Left hindlimb (tissue), 1 donor: Measurements from ENCODE around the gene F2.
"Not testable (repeated sequence)": the region's sequence is repeated elsewhere in the genome, so short reads cannot be mapped to it uniquely, and the experiment has no call there.

ENCODE experiments used
- DNase-seq: peaks from one replicate; pipeline ENCODE4 v3.0.0-alpha.2; 2018

The F2 gene

DNA sequence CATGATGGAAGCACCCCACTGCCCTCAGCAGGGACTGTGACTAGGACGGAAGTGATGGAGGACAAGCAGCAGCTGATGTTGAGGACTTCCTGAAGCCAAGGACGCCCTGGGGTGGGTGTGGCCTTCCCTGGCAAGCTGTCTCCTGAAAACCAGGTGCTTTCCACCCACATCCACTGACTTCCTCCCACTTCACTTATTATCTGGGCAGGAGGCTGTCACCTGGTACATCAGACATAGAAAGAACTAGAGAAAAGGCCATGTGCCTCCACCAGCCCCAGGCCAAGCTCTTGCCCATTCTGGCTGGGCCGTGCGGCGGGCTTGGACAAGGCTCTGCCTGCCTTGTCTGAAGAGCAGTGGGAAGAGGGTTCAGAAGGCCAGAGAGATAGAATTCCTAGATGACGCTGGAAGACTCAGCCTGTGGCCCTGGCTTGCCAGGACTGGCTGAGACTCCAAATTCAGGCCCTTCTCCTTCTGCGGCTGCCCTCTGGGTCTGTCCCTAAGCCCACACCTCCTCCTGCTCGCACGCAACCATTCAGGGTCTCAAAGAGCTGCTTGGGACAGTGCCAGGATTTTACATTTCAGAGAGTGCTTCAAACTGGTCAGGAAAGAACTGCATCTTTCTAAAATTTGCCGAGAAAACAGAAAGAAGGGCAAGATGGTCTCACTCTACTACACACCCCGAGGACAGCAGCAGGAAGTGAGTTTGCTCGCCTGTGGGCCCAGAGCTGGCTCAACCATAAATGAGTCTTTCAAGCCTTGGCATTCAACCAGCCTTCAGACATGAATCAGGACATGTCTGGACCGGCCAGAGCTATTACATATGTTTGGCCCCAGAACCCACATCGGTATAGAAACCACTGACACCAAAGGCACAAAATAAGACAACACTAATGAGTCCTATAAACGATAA, 31.9 kb upstream of the F2 start:
- DNase-seq, result no peak

DNA sequence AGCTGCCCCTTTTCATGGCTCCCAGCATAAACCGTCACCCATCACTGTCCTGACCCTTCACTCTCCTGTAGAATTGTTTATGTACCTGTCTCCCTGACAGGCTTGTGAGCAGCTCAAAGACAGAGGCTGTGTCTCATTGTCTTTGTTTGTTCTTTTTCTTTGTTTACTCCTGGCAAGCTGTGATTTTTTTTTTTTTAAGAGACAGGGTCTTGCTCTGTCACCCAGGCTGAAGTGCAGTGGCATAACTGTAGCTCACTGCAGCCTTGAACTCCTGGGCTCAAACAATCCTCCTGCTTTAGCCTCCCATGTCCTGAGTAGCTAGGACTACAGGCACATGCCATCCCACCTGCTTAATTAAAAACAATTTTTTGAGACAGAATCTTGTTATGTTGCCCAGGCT, 28.3 kb upstream of the F2 start:
- no peak for DNase-seq

DNA sequence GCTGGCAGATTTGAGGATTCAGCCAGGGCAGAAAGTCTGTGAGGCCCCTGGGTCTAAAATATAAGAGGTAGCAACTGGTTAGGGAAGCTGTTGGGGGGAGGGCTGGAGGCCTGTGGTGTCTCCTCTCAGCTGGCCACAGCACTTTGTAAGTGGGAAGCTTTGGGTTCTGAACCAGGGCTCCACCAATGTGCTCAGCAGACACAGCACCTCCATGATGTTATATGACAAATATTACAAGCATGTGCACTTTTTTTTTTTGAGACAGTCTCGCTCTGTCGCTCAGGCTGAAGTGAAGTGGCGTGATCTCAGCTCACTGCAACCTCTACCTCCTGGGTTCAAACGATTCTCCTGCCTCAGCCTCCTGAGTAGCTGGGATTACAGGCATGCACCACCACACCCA, 26.6 kb upstream of the F2 start:
- no peak for DNase-seq

DNA sequence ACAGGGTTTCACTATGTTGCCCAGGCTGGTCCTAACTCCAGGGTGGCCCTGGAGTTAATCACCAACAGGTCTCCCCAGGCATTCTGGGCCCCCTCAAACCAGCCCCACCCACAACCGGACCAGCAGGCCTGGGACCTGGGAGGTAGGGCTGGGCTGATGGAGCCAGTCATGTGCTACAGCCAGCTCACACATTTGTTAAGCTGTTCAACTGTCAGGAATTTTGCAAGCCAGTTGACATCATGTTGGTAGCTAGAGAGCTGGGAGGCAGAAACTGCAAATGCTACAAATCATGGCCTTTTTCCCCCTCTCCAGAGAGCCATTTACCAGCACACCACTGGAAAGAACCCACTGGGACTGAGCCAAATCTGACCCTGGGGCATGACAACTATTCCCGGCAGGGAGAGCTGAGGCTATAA, 25.4 kb upstream of the F2 start:
- no peak for DNase-seq

DNA sequence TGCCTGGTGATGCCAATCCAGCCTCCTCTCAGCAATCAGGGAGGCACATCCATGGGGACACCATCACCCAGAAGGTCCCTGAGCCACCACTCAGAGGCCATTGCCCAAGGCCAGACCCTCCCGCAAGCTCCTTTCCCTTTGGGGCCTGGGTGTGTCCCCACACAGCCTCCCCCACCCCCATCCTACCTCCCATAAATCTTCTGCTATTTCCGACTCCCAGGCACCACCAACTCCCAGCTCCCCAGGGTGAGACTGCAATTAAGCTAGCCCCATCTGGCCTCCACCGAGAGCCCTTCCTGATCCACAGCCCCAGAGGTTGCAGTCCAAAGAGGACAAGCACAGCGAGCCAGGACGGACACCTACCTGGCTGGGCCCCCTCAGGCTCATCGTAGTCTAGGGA, 24.9 kb upstream of the F2 start:
- DNase-seq, result no peak

DNA sequence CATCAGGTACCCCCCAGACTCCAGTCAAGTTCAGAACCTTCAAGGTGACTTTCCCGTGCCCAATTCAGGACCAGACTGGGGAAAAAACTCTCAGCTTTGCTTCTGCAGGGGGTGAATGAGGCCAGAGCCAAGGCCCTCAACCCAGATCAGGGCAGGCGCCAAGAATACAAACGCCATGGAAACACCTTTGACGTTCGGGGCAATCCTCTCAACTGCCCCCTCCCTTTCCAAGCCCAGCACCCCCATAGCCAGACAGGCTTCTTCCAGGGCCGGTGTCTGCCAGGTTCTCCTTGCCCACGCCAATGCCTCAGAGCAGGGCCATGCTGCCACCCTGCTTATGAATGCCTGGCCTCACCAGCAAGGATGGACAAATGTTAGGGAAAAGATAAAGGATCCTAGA, 24.4 kb upstream of the F2 start:
- no peak for DNase-seq

DNA sequence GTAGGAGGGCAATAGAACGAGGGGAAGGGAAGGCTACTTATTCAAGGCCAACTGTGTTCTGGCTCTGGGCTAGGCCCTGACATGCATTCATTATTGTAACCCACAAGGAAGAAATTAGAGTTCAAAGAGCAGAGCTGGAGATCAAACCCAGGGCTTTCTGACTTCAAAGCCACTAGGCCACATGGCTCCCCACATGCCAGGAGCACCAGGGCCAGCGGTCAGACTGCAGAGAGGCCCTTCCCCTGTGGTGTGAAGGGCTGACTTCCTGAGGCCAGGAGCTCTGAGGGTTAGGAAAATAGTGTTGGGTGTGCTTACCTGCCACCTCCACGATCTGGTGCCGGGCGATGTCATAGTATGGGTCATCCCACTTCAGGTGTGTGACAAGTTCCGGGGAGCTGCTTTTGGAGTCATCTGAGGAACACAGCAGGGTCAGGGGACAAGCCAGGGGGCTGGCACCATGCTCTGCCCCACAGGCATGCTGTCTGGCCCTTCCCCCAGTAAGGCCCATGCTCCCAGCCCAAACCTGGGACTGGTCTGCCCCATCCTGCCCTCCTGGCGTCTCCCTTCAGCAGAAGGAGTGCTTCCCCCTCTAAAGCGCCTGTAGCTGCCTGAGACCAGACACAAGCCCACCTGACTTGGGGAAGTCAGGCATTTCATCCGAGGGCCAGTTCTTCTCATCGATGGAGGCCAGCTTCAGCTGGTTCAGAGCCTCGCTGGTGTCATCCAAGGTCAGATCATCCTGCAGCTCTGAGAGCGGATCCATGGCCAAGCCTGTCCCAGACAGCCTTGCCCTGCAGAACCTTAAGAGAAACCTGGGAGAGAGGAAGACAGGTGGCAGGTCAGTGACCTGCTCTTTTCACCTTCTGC, 23.4 kb upstream of the F2 start:
- DNase-seq, result no peak

DNA sequence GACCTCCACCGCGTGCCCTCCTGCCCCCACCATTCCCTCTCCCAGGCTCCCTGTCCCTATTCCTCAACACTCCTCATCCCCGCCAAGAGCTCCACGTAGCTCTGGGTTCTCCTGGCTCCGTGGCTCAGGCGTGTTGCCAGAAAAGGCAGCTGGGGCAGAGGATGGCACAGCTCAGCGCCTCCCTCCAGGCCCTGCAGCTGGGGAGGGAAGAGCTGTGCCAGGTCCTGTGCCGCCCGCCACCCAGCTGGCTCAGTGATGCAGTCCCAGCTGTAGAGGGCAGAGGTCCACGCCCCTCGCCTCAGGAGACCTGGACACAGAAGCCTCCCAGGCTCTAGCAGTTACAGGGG, 22.8 kb upstream of the F2 start:
- DNase-seq, result peak; percentile 61

DNA sequence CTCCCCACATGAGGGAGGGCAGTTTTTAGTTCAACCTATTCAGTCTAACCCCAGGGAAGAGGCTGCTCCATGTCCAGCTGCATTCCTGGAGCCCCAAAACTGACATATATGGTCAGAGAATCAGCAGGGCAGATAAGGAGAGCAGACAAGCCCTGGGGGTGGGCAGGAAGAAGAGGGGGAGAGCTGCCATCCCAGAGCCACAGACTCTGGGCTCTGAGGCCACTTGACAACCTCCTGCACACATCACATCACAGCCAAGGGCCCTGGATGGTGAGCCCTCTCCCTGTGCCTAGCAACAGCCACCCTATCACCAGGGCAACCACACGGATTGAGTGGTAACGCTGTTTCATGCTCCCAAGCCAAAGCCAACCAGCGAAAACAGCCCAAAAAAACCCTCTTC, 21.7 kb upstream of the F2 start:
- DNase-seq, result no peak

DNA sequence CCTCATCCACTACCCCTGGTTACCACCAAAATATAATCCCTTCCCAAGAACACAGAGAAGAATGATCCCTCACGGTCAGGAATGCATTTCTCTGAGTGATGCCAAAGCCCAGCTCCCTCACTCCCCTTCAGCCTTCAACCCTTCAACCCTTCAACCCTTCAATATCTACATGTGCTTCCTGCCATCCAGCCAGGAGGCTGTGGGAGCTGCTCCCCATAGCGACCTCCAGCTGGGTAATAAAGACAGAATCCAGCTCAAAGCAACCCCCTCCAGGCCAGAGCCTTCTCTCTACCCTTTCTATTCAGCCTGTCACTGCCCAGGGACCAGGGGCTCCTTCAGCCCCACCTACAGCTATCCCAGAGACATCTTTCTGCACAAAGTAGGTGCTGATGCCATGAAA, 21.3 kb upstream of the F2 start:
- DNase-seq, result no peak

DNA sequence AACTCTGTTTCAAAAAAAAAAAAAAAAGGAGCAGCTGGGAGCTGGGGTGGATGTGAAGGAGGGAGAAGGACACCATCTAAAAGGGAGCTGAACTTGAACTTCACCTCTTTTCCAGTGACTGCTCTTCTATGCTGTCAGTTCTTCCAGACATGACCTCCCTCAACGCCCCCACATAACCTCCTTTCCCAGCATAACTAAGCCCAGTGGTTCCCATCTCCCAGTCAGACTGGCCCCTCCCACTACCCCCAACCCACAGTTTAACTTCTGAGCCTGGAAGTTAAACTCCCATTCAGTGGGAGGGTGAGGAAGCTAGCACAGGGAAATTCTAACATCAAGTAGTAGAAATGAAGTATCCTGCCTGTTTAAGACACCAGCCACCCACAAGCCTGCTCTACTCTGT, 20.4 kb upstream of the F2 start:
- DNase-seq, result no peak

DNA sequence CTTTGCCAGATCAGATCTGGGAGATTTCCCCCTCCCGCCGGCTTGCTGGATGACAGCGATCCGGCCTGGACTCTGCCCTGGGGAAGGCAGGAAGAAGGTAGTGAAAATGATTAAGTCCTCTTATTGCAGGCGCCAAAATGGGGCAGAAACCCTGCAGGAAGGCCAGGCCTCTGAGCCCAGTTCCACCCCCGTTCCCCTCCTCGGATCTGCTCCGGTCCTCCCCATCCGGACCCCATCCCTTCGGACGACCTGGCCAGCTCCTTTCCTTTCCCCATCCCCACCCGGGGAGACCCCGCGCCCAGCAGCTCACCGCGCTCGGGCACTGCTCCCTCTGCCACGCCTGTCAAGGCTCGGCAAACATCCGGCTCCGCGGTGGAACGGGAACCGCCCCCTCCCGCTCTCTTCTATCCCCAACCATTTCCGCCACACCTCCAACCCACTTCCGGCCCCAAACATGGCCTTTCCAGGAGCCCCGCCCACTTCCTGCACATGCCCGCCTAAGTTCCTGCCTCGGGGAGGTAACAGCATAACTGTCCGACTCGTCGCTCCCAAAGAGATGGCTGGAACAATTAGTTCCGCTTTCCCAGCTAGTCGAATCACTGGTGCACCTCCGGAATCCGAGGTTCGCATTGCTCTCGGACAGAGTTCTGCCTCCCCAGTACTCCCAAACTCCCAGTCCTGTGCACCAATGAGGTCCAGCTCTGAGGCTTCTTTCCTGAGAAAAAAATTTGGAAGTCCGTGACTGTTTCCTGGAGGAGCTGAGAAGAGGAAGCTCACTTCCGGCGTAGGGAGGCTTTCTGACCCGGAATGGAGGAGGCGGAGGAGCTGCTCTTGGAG, 18.6 kb upstream of the F2 start, which contains the start of the genes ARHGAP1 and ZNF408:
Gene ARHGAP1, minus strand, starts transcription at position 379 of the 837 bp plus-strand sequence. CDS start 4,512 bp downstream, outside the sequence.
Gene ZNF408, plus strand, starts transcription at position 791 of the 837 bp plus-strand sequence. Its CDS starts 17 bp downstream, at position 808.
- DNase-seq, result peak; percentile 99

DNA sequence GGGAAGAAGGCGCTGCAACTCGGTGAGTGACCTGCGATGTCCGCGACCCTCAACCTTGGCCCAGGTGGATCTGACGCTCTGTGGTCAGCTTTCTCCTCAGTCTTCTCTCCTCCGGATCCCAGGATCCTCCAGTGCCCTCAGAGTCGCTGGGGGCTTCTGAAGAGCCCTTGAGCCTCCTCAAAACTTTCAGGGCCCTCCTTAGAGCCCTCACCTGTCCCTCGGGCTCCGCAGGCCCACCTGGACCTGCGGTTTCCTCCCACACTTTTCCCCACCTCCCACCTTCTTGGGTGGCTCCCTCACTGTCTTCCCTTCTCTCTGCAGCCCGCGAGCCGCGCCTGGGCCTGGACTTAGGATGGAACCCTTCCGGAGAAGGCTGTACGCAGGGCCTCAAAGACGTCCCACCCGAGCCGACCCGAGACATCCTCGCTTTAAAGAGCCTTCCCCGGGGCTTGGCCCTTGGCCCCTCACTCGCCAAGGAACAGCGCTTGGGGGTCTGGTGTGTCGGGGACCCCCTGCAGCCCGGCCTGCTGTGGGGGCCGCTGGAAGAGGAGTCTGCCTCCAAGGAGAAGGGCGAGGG, 17.8 kb upstream of the F2 start:
- DNase-seq, result no peak

DNA sequence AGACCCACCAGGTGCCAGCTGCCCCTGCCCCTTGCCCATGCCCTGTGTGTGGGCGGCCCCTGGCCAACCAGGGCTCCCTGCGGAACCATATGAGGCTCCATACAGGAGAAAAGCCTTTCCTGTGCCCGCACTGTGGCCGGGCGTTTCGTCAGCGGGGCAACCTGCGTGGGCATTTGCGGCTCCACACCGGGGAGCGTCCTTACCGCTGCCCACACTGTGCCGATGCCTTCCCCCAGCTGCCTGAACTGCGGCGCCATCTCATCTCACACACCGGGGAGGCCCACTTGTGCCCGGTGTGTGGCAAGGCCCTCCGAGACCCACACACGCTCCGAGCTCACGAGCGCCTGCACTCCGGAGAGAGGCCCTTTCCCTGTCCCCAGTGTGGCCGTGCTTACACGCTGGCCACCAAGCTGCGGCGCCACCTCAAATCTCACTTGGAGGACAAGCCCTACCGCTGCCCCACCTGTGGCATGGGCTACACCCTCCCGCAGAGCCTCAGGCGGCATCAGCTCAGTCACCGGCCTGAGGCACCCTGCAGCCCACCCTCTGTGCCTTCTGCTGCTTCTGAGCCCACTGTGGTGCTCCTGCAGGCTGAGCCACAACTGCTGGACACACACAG, 13.8 kb upstream of the F2 start:
- no peak for DNase-seq

DNA sequence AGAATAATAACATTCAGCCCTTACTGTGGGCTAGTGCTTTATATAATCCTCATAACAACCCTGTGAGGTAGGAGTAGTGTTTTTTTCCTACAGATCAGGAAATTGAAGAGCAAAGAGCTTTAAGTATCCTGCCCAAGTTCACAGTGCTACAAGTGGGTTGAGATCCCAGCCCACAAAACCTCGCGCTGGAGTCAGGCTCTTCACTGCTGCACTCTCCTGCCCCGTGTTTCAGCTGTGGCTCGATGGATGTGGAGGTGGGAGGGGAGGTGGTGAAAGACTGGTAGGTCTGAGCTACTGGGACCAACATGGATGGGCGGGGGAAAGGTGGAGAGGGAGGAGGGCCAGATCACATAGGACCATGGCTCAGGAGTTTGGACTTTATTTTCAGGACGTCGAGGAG, 12.1 kb upstream of the F2 start:
- DNase-seq, result no peak

DNA sequence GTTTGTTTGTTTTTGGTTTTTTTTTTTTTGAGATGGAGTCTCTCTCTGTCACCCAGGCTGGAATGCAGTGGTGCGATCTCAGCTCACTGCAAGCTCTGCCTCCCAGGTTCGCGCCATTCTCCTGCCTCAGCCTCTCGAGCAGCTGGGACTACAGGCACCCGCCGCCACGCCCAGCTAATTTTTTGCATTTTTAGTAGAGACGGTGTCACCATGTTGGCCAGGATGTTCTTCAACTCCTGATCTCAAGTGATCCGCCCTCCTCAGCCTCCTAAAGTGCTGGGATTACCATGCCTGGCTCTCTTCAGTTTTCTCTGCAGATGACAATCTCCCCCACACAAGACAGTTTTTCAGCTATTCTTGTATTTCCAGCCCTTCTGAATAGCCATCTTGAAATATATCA, 9.7 kb upstream of the F2 start:
- DNase-seq, result not testable (repeated sequence)

DNA sequence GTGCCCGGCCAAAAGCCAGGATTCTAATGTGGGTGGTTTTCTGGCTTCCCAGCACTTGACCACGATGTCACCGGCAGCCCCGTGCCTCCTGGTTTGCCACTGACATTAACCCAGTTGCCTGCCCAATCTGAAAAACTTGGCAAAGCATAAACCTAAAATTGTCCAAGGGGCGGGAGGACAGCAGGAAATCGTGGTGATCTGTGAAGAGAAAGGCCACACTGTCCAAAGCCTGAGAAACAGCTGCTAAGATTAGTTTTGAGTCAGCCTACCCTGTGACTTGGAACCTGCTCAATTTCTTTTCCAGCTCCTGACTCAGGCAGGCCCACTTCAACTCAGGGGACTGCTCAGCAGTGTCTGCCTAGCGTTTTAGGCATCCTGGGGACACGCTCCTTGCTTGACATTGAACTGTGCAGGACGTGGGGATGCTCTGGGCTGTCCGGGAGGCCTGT, 8.2 kb upstream of the F2 start:
- DNase-seq, result peak; percentile 52

DNA sequence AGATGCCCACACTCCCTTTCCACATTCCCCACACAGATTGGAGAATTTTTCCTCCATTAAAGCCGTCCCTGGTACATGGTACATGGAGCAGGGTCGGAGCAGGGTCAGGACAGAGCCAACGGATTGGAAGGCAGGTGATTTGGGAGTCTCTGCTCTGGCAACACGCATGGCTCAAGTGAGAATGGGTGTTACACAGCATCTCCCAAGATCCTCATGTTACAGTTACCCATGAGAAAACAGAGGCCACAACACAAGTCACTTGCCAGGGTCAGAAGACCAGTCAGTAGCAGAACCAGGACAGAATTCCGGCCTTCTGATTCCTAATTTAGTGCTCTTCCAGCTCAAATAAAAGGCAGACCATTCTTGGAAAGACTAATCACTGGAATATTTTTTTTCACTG, 7.7 kb upstream of the F2 start:
- no peak for DNase-seq

DNA sequence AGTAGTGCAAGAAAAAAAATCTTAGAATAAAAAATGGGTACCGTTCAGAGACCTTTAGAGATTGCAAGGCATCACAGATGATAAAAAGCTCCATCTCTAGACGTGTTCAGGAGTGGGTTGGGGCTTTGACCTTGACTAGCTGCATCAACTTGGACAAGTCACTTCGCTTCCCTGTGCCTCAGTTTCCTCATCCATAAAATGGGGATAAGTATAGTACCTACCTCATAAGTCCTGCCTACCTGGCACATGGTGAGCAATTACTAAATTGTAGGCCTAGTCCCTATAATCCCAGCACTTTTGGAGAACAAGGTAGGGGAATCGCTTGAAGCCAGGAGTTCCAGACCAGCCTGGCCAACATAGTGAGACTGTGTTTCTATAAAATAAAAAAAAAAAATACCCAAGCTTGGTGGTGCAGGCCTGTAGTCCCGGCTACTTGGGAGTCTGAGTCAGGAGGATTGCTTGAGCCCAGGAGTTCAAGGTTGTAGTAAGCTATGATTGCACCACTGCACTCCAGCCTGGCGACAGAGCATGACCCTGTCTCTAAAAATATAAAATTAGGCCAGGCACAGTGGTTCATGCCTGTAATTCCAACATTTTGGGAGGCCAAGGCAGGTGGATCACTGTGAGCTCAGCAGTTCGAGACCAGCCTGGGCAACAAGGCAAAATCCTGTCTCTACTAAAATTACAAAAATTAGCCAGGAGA, 6.0 kb upstream of the F2 start:
- DNase-seq, result no peak

DNA sequence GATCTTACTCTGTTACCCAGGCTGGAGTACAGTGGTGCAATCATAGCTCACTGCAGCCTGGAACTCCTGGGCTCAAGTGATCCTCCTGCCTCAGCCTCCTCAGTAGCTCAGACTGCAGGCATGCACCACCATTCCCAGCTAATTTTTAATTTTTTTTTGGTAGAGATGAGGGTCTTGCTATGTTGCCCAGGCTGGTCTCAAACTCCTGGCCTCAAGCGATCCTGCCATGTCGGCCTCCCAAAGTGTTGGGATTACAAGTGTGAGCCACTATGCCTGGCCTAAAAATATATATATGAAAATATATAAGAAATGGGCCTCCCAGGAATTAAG, 1.2 kb upstream of the F2 start:
- DNase-seq, result not testable (repeated sequence)
